Renal cortical epithelial cell (primary cell): Measurements from ENCODE around the gene H19. TPM values are rescaled to one million over a fixed set of nuclear protein-coding genes. Genes with fewer than 3 reads are reported as not detected.

Source experiments
- DNase-seq: peaks from one replicate; pipeline ENCODE4 v3.0.0-alpha.2; 2011; ENCODE audit warnings: low read depth
- total RNA-seq: library from RNA; depleted of rRNA; stranded (reverse); fragments of >200 nt; gene quantifications from 2 replicates; pipeline ENCODE4 v1.2.3, GENCODE V29; 2014

Gene H19
- total RNA-seq, result 0.55 TPM in 1 of 2 replicates, not detected in the other

DNA sequence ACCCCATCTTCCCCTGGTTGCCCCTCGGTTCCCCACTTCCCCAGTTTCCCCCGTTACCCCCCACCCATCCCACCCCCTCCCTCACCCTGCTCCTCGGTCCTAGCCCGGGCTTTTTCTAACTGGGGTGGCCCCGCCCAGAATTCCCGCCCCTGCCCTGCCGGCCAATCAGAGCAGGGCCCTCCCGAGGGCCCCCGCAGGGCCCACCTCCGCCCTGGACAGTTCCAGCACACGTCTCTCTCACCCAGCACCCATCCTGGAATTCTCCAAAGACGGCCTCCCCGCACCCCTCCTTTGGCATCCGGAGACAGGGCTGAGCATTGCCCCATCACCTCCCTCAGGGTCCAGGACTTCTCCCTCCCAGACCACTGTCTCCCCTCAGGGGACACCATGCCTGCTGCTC is at the start of gene H19:
TSS of gene H19 (minus strand) at position 88 of the 400 bp plus-strand sequence.
- no peak for DNase-seq

DNA sequence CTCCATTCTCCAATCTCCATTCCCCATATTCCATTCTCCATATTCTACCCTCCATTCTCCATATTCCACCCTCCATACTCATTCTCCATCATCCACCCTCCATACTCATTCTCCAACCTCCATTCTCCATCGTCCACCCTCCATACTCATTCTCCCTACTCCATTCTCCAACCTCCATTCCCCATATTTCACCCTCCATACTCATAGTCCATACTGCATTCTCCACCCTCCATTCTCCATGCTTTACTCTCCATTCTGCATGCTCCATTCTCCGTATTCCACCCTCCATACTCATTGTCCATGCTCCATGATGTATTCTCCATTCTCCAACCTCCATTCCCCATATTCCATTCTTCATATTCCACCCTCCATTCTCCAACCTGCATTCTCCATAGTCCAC is 44.3 kb upstream of the H19 start:
- no peak for DNase-seq

DNA sequence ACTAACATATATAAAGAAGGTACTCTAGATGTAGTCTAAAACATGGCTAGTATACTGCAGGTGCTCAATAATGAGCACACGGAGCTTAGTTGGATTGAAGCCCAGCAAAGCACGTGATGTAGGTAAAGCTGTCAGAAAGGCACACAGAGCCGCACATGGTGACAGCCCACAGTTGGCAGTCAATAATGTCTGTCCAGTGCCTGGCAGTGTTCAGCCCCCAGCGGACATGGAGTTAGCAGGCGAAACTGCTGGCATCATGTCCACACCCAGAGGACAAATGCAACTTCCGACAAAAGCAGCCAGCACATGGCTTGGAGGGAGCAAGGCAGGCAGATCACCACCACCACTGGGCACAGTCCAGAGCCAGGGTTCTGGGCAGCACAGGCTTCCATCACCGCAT is 43.5 kb upstream of the H19 start:
- DNase-seq, result no peak

DNA sequence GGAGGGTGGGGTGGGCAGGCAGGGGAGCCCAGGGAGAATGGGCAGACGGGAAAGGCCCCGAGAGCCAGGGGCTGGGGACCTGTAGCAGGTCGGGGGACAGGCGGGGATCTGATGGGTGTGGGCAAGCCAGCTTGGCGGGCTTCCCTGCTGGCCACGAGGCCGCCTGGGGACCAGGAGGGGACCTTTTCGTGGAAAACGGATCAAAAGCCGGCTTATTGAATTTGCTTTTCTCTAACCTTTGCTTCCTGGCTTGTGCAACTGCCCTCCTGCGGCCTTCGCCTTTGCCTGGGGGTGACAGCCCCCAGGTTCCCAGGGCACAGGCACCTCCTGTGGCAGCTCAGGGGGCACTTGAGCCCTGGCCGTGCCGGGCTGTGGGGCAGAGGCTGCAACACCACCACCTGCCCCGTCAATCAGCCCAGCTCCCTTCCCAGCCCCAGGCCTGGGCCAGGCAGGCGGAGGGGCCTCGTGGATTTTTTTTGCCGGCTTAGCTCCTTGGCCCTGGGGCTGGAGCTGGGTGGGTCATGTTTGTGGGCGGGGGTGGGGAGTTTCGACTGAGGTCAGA is 41.6 kb upstream of the H19 start:
- no peak for DNase-seq

DNA sequence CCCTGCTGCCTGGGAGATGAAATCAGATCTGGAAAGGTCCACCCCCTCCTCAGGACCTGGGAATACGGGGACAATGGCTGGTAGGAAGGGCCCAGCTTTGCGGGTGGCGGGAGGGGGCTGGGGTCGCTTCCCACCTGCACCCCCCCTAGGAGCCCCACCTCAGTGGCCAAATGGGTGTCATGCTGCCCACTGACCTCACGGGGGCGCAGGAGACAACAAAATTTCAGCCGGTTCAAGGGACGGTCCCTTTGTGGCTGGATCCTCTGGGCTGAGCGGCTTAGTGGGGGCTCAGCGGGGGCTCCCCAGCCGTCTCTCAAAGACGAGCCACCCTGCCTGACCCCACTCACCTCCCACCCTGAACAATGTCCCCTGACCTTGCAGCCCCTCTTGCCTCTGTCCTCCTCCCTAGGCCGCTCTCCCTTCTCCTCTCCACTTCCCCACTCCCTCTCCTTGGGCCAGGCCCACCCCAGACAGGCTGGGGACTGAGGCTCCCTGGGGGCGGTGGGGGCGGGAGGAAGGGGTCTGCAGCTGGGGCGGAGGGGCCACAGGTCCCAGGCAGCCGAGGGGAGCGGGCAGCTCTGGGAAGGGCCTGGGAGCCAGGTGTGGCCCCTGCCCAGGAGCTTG is 39.3 kb upstream of the H19 start:
- no peak for DNase-seq

DNA sequence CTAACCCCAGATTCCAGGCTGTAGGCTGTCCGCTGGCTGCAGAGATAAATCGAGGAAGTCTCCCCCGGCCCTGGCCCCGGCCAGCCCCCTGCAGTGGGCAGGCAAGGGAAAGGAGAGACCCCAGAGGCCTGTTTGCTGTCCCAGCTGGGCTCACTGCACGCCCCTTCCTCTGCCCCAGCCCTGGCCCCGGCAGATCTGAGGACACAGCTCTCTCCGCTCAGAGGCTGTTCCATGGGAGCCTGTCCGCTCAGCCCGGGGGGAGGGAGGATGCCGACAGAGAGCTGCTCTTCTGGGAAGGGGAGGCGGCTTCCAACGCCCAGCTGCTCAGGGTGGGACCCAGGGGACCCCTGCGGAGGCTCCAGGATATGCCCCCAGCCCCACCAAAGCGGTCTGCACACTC is 37.7 kb upstream of the H19 start:
- DNase-seq, result no peak

DNA sequence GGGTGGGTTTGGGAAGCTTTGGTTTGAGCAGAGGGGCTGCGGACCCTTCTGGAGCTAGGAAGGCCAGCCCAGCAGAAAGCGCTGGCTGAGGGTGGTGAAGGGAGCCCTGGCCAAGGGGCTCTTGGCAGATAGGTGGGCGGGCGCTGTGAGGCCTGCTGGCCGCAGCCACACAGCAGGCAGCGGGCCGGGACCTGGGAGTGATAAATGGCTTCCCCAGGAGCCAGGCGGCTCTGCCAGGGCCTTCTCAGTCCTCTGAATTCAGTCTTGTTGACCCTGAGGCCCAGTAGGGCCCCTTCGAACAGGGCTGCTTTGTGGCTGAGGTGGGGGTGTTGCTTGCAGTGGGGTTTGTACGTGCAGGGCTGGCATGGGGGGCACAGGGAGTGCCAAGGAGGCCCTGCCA is 33.4 kb upstream of the H19 start:
- DNase-seq, result no peak

DNA sequence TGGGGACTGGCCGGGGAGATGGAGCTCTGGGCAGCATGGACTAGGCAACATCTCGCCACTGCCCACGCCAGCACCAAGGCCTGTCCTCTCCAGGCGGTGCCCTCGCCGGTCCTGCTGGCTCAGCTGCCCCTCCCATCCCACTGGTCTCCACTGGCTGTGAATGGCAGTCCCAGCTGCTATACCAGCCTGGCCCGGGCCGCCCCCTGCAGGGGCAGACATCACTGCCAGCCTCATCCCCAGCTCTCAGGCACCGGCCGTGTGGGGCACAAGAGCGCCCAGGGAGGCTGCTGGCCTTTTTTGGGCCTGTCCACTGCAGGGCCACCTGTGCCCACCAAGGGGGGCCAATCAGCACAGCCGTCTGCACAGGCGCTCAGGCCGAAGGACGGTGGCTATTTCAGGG is 30.1 kb upstream of the H19 start:
- no peak for DNase-seq

DNA sequence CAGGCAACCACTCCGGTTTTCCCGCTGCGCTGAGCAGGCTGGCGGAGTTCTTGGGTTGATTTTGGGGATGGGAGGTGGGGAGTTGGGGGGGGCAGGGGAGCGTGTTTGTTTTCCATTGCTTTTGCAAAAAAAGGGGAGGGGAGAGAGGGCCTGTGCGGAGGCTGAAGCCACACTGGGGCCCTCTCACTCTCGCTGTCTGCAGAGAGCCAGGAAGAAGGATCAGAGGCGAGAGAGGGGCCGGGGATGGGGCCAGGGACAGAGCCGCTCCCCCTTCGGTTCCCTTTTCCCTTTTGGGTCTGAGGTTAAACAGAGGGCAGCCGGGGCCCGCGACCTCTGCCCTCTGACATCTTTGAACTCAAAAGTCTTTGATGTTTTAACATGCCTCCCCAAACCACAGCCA is 17.4 kb upstream of the H19 start:
- no peak for DNase-seq

DNA sequence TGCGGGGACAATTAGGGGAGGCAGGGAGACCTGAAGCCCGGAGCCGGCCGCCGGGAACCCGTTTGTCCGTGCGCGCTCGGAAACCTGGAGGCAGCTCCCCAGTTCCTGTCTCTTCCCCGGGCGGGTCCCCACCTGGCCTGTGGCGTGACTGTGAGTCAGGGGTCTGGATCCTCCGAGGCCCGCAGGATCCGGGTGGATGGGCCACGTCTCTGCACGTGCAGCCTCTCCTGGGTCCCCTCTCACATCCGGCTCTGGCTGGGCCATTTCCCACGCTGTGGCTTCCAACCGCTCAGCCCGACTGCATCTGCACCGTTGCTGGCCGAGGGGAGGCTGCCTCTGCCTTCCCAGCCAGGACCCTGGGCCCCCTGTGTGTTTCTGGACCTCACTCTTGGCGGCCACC is 14.8 kb upstream of the H19 start:
- DNase-seq, result no peak

DNA sequence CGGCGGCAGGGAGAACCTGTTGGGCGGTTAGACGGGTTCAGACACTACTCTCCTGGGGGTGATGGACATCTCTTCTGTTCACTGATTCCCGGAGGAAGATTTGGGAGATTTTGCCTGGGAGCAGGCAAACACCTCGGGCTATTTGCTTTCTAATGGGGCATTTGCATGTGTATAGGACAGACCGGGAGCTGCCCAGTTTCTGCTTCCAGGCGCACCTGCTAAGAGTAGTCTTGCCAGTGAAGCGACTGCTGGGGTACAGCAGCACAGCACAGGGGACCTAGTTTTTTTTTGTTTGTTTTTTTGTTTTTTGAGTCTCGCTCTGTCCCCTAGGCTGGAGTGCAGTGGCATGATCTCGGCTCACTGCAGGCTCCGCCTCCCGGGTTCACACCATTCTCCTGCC is 6.8 kb upstream of the H19 start:
- no peak for DNase-seq

DNA sequence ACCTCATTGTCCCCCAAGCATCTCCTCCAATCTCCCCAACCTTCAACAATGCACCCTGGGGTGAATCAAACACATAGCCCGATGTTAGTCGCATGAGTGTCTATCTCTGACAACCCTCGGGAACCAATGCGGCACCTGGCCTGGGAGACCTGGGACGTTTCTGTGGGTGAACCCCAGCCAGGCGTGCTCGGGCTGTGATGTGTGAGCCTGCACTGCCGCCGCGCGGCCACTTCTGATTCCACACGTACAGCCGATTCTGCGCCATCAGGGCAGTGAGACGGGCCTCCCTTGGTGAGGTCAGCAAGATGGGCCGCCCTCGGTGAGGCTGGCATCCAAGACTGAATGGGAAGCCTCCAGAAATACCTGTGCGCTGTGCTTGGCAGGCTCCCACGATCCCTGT is 5.2 kb upstream of the H19 start:
- no peak for DNase-seq

DNA sequence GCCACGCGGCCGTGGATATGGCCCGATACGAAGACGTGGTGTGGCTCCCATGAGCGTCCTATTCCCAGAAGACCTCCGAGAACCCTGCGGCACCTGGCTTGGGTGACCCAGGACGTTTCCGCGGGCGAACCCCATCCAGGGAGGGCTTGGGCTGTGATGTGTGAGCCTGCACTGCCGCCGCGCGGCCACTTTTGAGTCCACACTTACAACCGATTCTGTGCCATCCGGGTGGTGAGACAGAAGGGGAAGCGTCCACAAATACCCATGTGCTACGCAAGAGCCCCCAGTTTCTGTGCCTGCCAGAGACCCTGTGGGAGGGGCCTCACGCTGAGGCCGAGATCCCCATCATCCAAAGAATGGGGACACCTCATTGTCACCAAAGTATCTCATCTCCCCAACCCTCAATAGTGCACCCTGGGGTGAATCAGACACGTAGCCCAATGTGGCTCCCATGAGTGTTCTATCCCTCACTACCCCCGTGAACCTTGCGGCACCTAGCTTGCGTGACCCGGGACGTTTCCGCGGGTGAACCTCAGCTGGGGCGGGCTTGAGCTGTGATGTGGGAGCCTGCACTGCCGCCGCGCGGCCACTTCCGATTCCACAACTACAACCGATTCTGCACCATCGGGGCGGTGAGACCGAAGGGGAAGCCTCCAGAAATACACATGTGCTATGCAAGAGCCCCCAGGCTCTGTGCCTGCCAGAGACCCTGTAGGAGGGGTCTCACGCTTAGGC is 4.6 kb upstream of the H19 start:
- no peak for DNase-seq

DNA sequence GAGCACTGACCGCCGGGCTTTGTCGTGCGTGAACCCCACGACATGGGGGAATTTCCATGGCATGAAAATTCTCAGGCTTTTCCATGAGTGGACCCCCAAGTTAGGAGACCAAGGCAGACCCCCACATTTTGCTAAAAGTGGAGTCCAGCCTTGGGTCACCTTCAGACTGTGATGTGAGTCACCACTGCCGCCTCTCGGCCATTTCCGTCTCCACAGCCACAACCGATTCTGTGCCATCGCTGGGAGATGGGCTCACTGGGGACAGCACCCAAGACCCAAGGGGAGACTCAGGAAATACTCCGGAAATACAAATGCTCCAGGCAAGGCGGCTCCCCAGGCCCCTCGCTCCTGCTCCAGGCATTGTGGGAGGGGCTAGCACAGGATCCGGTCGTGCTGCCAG is 1.2 kb upstream of the H19 start:
- no peak for DNase-seq

DNA sequence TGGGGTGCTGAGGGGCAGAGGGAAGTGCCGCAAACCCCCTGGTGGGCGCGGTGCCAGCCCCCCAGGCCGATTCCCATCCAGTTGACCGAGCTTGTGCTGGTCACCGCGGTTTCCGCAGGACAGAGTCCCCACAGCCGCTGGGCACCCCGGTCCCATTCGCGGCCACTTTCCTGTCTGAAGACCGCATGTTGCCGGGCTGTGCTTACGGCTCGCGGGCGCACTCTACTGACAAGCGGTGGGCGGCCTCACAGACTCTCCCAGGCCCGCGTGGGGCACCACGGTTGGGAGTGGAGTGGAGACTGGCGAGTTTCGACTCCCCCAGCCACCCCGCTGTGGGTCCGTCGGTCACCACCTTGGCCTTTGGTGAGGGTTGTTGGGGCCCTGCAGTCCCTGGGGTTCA is 648 bp upstream of the H19 start:
- DNase-seq, result no peak

DNA sequence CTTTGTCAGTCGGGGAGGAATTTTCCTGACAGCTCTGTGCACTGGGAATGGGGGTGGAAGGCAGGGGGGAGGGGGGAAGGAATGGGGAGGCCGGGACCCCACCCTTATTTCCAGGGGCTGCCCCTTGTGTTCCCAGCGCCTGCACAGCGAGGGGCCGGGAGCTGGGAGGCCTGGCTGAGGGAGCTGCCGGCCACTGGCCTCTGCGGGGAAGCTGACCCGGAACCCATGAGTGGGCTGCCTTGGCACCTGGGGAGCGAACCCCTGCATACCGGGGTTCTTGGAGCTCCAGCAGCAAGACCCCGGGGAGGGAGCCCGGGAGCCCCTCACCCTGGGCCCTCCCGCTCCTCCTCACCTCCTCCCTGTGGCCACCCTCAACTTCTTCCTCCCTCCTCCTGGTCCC is 3.5 kb downstream of the H19 start:
- no peak for DNase-seq

DNA sequence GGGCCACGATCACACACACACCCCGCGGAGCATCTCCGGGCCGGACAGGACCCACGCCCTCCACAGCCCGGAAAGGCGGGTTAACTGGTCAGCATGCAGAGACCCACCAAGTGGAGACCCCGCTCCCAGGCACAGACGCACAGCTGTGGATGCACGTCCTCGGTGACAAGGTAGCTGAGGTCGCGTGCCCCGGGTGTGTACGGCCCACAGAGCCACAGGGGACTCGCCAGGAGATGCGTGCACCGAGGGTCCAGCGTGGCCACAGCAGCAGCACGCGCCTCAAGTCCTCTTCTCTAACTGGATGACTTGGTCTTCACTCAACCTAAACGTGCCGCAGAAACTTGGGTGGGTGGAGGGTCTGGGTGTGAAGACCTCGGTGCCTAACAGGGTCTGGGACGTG is 5.5 kb downstream of the H19 start:
- DNase-seq, result no peak

DNA sequence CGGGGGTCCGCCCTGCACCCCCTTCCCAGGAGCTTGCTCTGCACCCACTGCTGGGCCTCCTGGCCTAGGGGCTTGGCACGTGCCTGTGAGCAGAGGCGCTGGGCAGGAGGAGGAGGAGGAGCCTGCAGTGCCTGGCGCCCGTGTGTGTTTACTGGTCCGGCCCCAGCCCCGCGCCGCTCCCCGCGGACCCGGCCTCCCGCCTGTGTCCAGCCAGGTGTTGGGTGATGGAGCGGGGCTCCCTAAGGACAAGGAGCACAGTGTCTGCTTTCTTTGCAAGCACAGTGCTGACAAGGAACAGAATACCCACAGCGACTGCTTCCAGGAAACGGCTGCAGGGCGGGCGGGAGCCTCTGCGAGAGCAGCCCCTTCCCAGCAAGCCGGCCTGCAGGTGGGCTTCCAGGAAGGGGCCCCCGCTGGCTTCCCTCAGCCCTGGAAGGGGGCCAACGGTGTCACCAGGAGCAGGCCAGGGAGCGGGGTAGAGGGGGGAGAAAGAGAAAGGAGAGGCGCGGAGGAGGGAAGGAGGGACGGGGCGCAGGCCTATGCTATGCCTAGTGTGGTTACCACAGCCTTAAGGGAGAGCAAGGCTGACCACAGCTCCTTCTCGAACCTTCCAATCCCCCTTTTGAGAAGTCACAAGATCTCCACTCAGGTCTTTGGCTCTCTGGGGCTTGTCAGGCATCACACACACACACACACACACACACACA is 6.6 kb downstream of the H19 start:
- no peak for DNase-seq

DNA sequence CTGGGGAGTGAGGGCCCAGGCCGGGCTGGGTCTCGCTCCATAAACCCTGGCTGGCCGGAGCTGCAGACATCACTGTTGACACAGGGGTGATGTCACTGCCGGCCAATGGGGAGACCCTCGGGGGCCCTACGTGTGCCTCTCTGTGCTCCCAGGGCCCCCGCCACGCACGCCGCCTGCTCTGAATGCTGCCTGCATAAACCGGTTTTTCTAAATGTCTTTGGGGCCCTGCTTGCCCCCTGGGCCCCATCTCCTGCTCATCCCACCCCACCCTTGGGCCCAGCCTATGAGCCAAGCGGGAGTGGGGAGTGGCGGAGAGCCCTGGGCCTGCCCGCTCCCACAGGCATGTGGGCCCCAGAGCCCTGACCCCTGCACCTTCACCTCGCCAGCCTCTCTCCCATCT is 7.7 kb downstream of the H19 start:
- DNase-seq, result no peak

DNA sequence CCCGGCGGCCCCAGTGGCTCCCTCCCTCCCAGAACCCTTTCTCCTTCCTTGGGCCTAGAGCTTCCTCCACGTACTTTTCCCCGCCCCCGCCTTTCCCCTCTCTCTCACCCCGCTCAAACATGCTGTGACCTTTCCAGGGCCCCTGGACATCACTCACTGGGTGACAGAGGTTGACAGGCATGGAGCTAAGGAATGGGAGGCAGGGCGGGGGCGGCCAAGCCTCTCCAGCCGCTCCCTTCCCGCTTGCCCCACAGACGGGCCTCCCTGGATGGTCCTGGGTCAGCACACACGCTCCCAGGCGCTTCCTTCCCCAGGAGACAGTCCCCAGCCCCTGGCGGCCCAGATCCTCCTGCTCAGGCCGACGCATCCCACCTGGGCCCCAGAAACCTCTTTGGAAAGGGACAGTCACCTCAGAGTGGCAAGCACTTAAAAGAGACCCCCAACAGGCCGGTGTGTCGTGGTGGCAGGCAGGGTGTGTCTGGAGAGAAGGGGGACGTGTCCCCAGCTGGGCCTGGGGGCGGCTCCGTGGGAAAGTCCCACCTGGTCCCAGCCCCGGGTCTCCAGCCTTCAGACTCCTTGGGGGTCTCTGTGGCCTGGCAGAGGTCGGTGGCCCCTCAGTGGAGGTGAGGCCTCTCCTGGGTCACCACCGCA is 8.8 kb downstream of the H19 start:
- DNase-seq, result no peak

DNA sequence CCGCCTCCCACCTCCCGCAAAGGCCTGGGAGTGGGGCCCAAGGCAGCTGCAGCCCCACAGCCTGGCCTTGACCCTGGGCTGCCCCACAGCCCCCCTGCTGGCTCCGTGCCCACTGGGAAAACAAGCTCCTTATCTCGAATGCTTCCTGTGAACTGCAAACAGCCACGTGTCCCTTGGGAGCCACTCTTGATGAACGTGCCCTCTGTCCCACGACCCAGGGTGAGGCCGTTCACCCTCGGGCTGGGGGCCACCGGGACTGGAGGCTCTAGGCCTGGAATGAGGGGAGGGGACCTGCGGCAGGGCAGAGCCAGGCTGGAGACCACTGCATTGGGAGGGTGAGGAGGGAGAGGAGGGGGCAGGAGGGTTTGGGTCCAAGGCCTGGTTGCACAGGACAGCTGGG is 9.5 kb downstream of the H19 start:
- no peak for DNase-seq

DNA sequence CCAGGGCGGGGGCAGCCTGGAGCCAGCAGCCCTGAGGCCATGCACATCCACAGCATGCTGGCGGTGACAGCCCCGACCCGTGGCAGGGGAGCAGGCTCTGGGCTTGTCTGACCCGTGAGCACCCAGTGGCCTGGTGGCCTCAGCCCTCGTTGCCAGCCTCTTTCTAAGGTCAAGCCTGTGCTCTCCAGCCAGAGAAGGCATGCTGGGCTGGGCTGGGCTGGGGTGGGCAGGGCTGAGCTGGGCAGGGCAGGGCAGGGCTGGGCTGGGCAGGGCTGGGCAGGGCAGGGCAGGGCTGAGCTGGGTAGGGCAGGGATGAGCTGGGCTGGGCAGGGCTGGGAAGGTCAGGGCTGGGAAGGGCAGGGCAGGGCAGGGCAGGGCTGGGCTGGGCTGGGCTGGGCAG is 10.6 kb downstream of the H19 start:
- no peak for DNase-seq

DNA sequence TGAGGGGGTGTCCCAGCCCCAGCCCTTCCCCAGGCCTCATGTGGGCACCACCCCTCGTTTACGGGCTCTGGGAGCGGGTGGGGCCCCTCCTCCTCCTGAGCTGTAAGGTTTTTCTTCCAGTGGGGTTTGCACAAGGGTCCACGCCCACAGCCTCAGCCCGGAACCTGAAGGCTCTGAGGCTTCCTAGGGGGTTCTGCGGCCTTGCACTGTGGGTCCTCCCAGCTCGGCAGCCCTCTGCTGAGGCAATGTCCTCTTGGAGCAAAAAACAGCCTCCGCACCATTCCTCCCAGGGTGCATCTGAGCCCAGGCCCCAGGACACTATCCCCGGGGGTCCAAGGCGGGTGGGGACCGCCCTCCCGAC is 14.1 kb downstream of the H19 start:
- DNase-seq, result no peak
